PC-3 (cell line): Measurements from ENCODE around the gene TRIAP1. TPM values are rescaled to one million over a fixed set of nuclear protein-coding genes. Genes with fewer than 3 reads are reported as not detected.

Experiments used
- ATAC-seq: fragments of 200-7000 bp; cut with Tn5 transposase; 2 replicates; pipeline ENCODE4 v1.9.1; 2020; ENCODE audit warnings: mild to moderate bottlenecking, moderate library complexity
- BruUV-seq: library from RNA; stranded (reverse); fragments of 400-500 nt; replicated peaks from 2 replicates; lab custom pipeline; 2021; lab: Mats Ljungman, UMichigan
- CTCF ChIA-PET: fragments of 300-600 bp; sonication (Branson Sonifier 250); formaldehyde crosslinking; loops from one replicate; lab custom pipeline; 2022; ENCODE audit warnings: antibody characterized with exemption; lab: Charles Lee
- POLR2A ChIA-PET: fragments of 300-600 bp; sonication (Branson Sonifier 250); formaldehyde crosslinking; loops from one replicate; lab custom pipeline; 2022; ENCODE audit warnings: antibody characterized with exemption; ENCODE audit not compliant: unreplicated experiment; lab: Charles Lee
- DNase-seq: peaks from one replicate; pipeline ENCODE4 v3.0.0-alpha.2; 2015
- H2AFZ ChIP-seq: fragments of 300-600 bp; sonication (generic); 2 replicates; pipeline ENCODE4 v1.6.0; 2016; ENCODE audit warnings: antibody characterized with exemption, low read length
- H3F3A ChIP-seq: fragments of 300-600 bp; sonication (generic); one replicate; pipeline ENCODE4 v1.6.0; 2017; ENCODE audit warnings: antibody characterized with exemption, low read length, control low read depth, mild to moderate bottlenecking; ENCODE audit not compliant: unreplicated experiment
- H3K27ac ChIP-seq: fragments of 300-600 bp; sonication (generic); 2 replicates; pipeline ENCODE4 v1.5.1; 2016; ENCODE audit warnings: mild to moderate bottlenecking, low read length
- H3K27me3 ChIP-seq: fragments of 300-600 bp; sonication (generic); 2 replicates; pipeline ENCODE4 v1.6.1; 2016; ENCODE audit warnings: low read length, mixed read lengths
- H3K36me3 ChIP-seq: fragments of 300-600 bp; sonication (generic); 2 replicates; pipeline ENCODE4 v1.6.1; 2016; ENCODE audit warnings: low read depth, mixed run types, low read length, mixed read lengths
- H3K4me1 ChIP-seq: fragments of 300-600 bp; sonication (generic); 2 replicates; pipeline ENCODE4 v1.5.1; 2016; ENCODE audit warnings: low read length; ENCODE audit not compliant: insufficient read depth
- H3K4me2 ChIP-seq: fragments of 300-600 bp; sonication (generic); 2 replicates; pipeline ENCODE4 v1.6.0; 2016; ENCODE audit warnings: low read length
- H3K4me3 ChIP-seq: fragments of 300-600 bp; sonication (generic); 2 replicates; pipeline ENCODE4 v1.5.1; 2016; ENCODE audit warnings: mild to moderate bottlenecking, low read length, mixed read lengths
- H3K79me2 ChIP-seq: fragments of 300-600 bp; sonication (generic); 2 replicates; pipeline ENCODE4 v1.6.1; 2017; ENCODE audit warnings: low read length, mixed read lengths
- H3K9ac ChIP-seq: fragments of 300-600 bp; sonication (generic); 2 replicates; pipeline ENCODE4 v1.6.0; 2016; ENCODE audit warnings: mild to moderate bottlenecking, low read length
- H3K9me2 ChIP-seq: fragments of 300-600 bp; sonication (generic); replicated peaks from 2 replicates; pipeline ENCODE4 v1.6.1; 2016; ENCODE audit warnings: mixed run types, low read length, mixed read lengths
- H3K9me3 ChIP-seq: fragments of 300-600 bp; sonication (generic); 2 replicates; pipeline ENCODE4 v1.6.1; 2016; ENCODE audit warnings: low read length, mixed read lengths
- H4K20me1 ChIP-seq: fragments of 300-600 bp; sonication (generic); 2 replicates; pipeline ENCODE4 v1.6.1; 2016; ENCODE audit warnings: low read length, mixed read lengths
- CTCF ChIP-seq: fragments of 300-600 bp; sonication (generic); conservative IDR thresholded peaks from 2 replicates; pipeline ENCODE4 v1.5.1; 2017; ENCODE audit warnings: antibody characterized with exemption, low read depth, mild to moderate bottlenecking, low read length
- EZH2 ChIP-seq: fragments of 300-600 bp; sonication (generic); IDR thresholded peaks from one replicate; pipeline ENCODE4 v1.6.1; 2017; ENCODE audit warnings: antibody characterized with exemption, mild to moderate bottlenecking, low read length; ENCODE audit not compliant: unreplicated experiment
- EZH2phosphoT487 ChIP-seq: fragments of 300-600 bp; sonication (generic); IDR thresholded peaks from 2 replicates; pipeline ENCODE4 v1.6.1; 2018; ENCODE audit warnings: mild to moderate bottlenecking, antibody characterized with exemption, low read length, borderline replicate concordance
- intact Hi-C: fragments of 100-400 bp; cut with micrococcal nuclease; formaldehyde crosslinking; loops from 2 replicates; pipeline ENCODE4 v1.9.0; 2023
- total RNA-seq: library from RNA; depleted of rRNA; stranded (reverse); fragments of >200 nt; gene quantifications from 2 replicates; pipeline ENCODE4 v1.2.3, GENCODE V29; 2014

Gene TRIAP1
- total RNA-seq, 1 experiment from 2014 or later: 34.5 TPM

- ATAC-seq (no peak), DNase-seq (no peak)
- Histone ChIP-seq H3K4me3 (peak overlapping the region; percentile 35), H3K27ac (peak overlapping the region; percentile 80), H3K79me2 (peaks cover 48% of the 10 kb centered on the region), H3K9me3 (no peaks in the 10 kb centered on the region), H3K9ac (peak overlapping the region; percentile 17), H3K9me2 (no peaks in the 10 kb centered on the region), H2AFZ (no peak overlapping the region), H3K4me1 (peaks cover 47% of the 10 kb centered on the region), H3K4me2 (peak overlapping the region; percentile 72), H3K27me3 (no peaks in the 10 kb centered on the region), H3K36me3 (no peaks in the 10 kb centered on the region), H4K20me1 (no peaks in the 10 kb centered on the region), H3F3A (peaks cover 5% of the 10 kb centered on the region)
- BruUV-seq: no TSS peak
- POLR2A ChIA-PET: interaction anchor here (0.7 to 1.2 kb wide), 5 partner anchors 22 to 182 kb away, joined by 3 to 12 read pairs (median 5); partner anchors contain the start of genes DYNLL1 and POP5
- TF ChIP-seq CTCF (no peak), EZH2phosphoT487 (no peak)
- intact Hi-C loops: loop anchor here (1.0 kb wide), 2 partner anchors 15 to 22 kb away; partner anchors contain the start of gene DYNLL1
- CTCF ChIA-PET: interaction anchor here (0.7 to 1.1 kb wide), 2 partner anchors 36 to 1196 kb away, joined by 3 read pairs; partner anchors contain the start of genes COX6A1 and MORN3
Observed at GRCh38 chr12:120473807-120474615, 27.8 kb upstream of the TRIAP1 start.

GRCh38 chr12:120472521-120472920 is 26.3 kb upstream of the TRIAP1 start:
- no peak for DNase-seq

GRCh38 chr12:120470150-120470784 is 24.1 kb upstream of the TRIAP1 start:
- DNase-seq (peak; percentile 14), ATAC-seq (peak; percentile 11)
- Histone ChIP-seq H3K9me2 (no peaks in the 10 kb centered on the region), H3K9ac (peak overlapping the region; percentile 87), H3K4me1 (peaks cover 40% of the 10 kb centered on the region), H3K36me3 (peaks cover 12% of the 10 kb centered on the region), H3K9me3 (no peaks in the 10 kb centered on the region), H3K79me2 (peaks cover 78% of the 10 kb centered on the region), H3F3A (peaks cover 5% of the 10 kb centered on the region), H3K4me2 (peak overlapping the region; percentile 95), H2AFZ (peak overlapping the region; percentile 86), H3K27ac (peak overlapping the region; percentile 7; the same call in 1 of the 2 replicates), H3K27me3 (no peaks in the 10 kb centered on the region), H3K4me3 (peak overlapping the region; percentile 95), H4K20me1 (peaks cover 32% of the 10 kb centered on the region)
- BruUV-seq: TSS peak; percentile 50
- ChIA-PET CTCF (interaction anchor here (0.6 kb wide), 1 partner anchor 18 kb away, joined by 4 read pairs; no protein-coding TSS in a partner anchor), POLR2A (no interaction called here)
- TF ChIP-seq EZH2phosphoT487 (no peak), EZH2 (no peak), CTCF (no peak)
- intact Hi-C loops: no loop called here

More at GRCh38 chr12:120472521-120472920, 26.3 kb upstream of the TRIAP1 start:
- H3K27ac ChIP-seq: no peak overlapping the region
- H2AFZ ChIP-seq: no peak overlapping the region
- no peak for ATAC-seq
- H3K9ac ChIP-seq: no peak overlapping the region
- H4K20me1 ChIP-seq: peaks cover 10% of the 10 kb centered on the region
- H3K9me2 ChIP-seq: no peaks in the 10 kb centered on the region
- CTCF ChIA-PET: no interaction called here
- POLR2A ChIA-PET: interaction anchor here (0.5 kb wide), 1 partner anchor 66 kb away, joined by 4 read pairs; no protein-coding TSS in a partner anchor
- intact Hi-C loops: no loop called here
- no peak for TF ChIP-seq EZH2
- no TSS peak for BruUV-seq
- H3K9me3 ChIP-seq: no peaks in the 10 kb centered on the region
- no peak overlapping the region for H3K4me3 ChIP-seq
- H3F3A ChIP-seq: peaks cover 5% of the 10 kb centered on the region
- peaks cover 63% of the 10 kb centered on the region for H3K79me2 ChIP-seq
- H3K4me1 ChIP-seq: peaks cover 51% of the 10 kb centered on the region
- no peaks in the 10 kb centered on the region for H3K36me3 ChIP-seq
- H3K4me2 ChIP-seq: peak overlapping the region; percentile 7; the same call in 1 of the 2 replicates
- H3K27me3 ChIP-seq: no peaks in the 10 kb centered on the region
